GM12878 (cell line): ENCODE measurements around the gene WDR93. TPM values are rescaled to one million over a fixed set of nuclear protein-coding genes. Genes with fewer than 3 reads are reported as not detected.
A peak's percentile ranks its signal among the peaks of the same experiment; 100 is the strongest.

Source experiments
- ATAC-seq: fragments of 200-7000 bp; cut with Tn5 transposase; 3 replicates; pipeline ENCODE4 v1.9.1; 2020; ENCODE audit warnings: mild to moderate bottlenecking, moderate library complexity
- BruUV-seq: library from RNA; stranded (reverse); fragments of 400-500 nt; replicated peaks from 2 replicates; lab custom pipeline; 2021; lab: Mats Ljungman, UMichigan
- CTCF ChIA-PET: fragments of 300-600 bp; sonication (Branson Sonifier 250); formaldehyde crosslinking; extraction: SDS; loops from one replicate; lab custom pipeline; 2021; ENCODE audit warnings: inconsistent platforms; lab: Yijun Ruan, JAX
- POLR2A ChIA-PET: fragments of 350-600 bp; formaldehyde crosslinking; extraction: SDS; loops from one replicate; lab custom pipeline; 2021; ENCODE audit warnings: inconsistent platforms; lab: Charles Lee
- RAD21 ChIA-PET: fragments of 300-600 bp; sonication (Branson Sonifier 250); formaldehyde crosslinking; loops from one replicate; lab custom pipeline; 2023; ENCODE audit warnings: antibody characterized with exemption; ENCODE audit not compliant: unreplicated experiment; lab: Charles Lee
- SMC1A ChIA-PET: fragments of 300-600 bp; sonication (Branson Sonifier 250); formaldehyde crosslinking; loops from one replicate; lab custom pipeline; 2023; ENCODE audit not compliant: unreplicated experiment, uncharacterized antibody; lab: Charles Lee
- DNase-seq: peaks from one replicate; pipeline ENCODE4 v3.0.0-alpha.2; 2011; ENCODE audit warnings: low read depth, low spot score
- FAIRE-seq: peaks from 3 replicates; lab custom pipeline; 2011; peaks lifted over from hg19 to GRCh38; lab: Jason Lieb, UNC
- H2AFZ ChIP-seq: 2 replicates; pipeline ENCODE4 v1.6.0; 2011; ENCODE audit warnings: low read depth, low read length, control low read depth; ENCODE audit not compliant: control insufficient read depth
- H3K27ac ChIP-seq: 2 replicates; pipeline ENCODE4 v1.5.1; 2011; ENCODE audit warnings: control low read depth; ENCODE audit not compliant: control insufficient read depth, insufficient read depth
- H3K27me3 ChIP-seq, 2 experiments: replicated peaks in 1 of 2; 2 replicates each; pipeline versions ENCODE4 v1.6.0 to v1.6.1; 2011; ENCODE audit warnings: low read length in 1 of 2; ENCODE audit not compliant: control insufficient read depth in 2 of 2, insufficient read depth in 2 of 2
- H3K36me3 ChIP-seq, 2 experiments: 2 replicates each; pipeline ENCODE4 v1.5.1; 2011; ENCODE audit warnings: low read length in 1 of 2; ENCODE audit not compliant: control insufficient read depth in 2 of 2, insufficient read depth in 2 of 2
- H3K4me1 ChIP-seq: 2 replicates; pipeline ENCODE4 v1.6.1; 2011; ENCODE audit warnings: mild to moderate bottlenecking, low read length, moderate library complexity, mixed read lengths; ENCODE audit not compliant: control insufficient read depth, insufficient read depth
- H3K4me2 ChIP-seq: 2 replicates; pipeline ENCODE4 v1.6.0; 2011; ENCODE audit warnings: control low read depth; ENCODE audit not compliant: control insufficient read depth, insufficient read depth
- H3K4me3 ChIP-seq: fragments of 200-600 bp; sonication (generic); 2 replicates; pipeline ENCODE4 v1.5.1; 2016
- H3K79me2 ChIP-seq: 2 replicates; pipeline ENCODE4 v1.6.0; 2011; ENCODE audit warnings: low read length; ENCODE audit not compliant: control insufficient read depth, insufficient read depth
- H3K9ac ChIP-seq: 2 replicates; pipeline ENCODE4 v1.8.0; 2011; ENCODE audit warnings: low read length, control low read depth, mixed read lengths; ENCODE audit not compliant: control insufficient read depth, insufficient read depth
- H3K9me3 ChIP-seq: replicated peaks from 3 replicates; pipeline ENCODE4 v1.5.1; 2011; ENCODE audit warnings: mild to moderate bottlenecking, low read length; ENCODE audit not compliant: control insufficient read depth, insufficient read depth
- H4K20me1 ChIP-seq: 2 replicates; pipeline ENCODE4 v1.6.0; 2011; ENCODE audit not compliant: control insufficient read depth, insufficient read depth
- BMI1 ChIP-seq: fragments of 450-650 bp; IDR thresholded peaks from 2 replicates; pipeline ENCODE4 v1.6.1; 2016; ENCODE audit warnings: mild to moderate bottlenecking, moderate library complexity, borderline replicate concordance
- DPF2 ChIP-seq: fragments of 450-650 bp; IDR thresholded peaks from 2 replicates; pipeline ENCODE4 v1.6.1; 2017; ENCODE audit warnings: mild to moderate bottlenecking
- JUNB ChIP-seq: IDR thresholded peaks from 2 replicates; pipeline ENCODE4 v1.6.1; 2016; ENCODE audit warnings: antibody characterized with exemption, mild to moderate bottlenecking
- MEF2B ChIP-seq: fragments of 450-650 bp; IDR thresholded peaks from 2 replicates; pipeline ENCODE4 v1.6.1; 2018; ENCODE audit warnings: mild to moderate bottlenecking, moderate library complexity; ENCODE audit not compliant: partially characterized antibody, poor library complexity, severe bottlenecking
- NFYA ChIP-seq: IDR thresholded peaks from 2 replicates; pipeline ENCODE4 v1.6.1; 2011; ENCODE audit warnings: low read depth, mild to moderate bottlenecking, low read length, improper control_type of control experiment, borderline replicate concordance
- NR2F1 ChIP-seq: fragments of 450-650 bp; conservative IDR thresholded peaks from 2 replicates; pipeline ENCODE4 v1.6.1; 2017; ENCODE audit warnings: mild to moderate bottlenecking
- PAX5 ChIP-seq: IDR thresholded peaks from 2 replicates; pipeline ENCODE4 v1.6.1; 2011; ENCODE audit warnings: low read depth, low read length, borderline replicate concordance
- PML ChIP-seq: IDR thresholded peaks from 2 replicates; pipeline ENCODE4 v1.6.1; 2012; ENCODE audit warnings: low read length, inconsistent platforms
- SIX5 ChIP-seq: IDR thresholded peaks from 2 replicates; pipeline ENCODE4 v1.6.1; 2011; ENCODE audit warnings: mild to moderate bottlenecking, low read depth, low read length, moderate library complexity; ENCODE audit not compliant: severe bottlenecking
- YBX1 ChIP-seq: fragments of 450-650 bp; IDR thresholded peaks from 2 replicates; pipeline ENCODE4 v1.6.1; 2016; ENCODE audit warnings: antibody characterized with exemption
- ZNF622 ChIP-seq: fragments of 450-650 bp; IDR thresholded peaks from 2 replicates; pipeline ENCODE4 v1.6.1; 2017; ENCODE audit warnings: mild to moderate bottlenecking, inconsistent platforms
- WGBS: methylation state at CpG from one replicate; pipeline ENCODE4 v1.1.6; 2016; ENCODE audit warnings: low lambda C conversion rate; ENCODE audit not compliant: insufficient replicate concordance, insufficient coverage; ENCODE audit errors: missing lambda C conversion rate; 5-methylcytosine and 5-hydroxymethylcytosine counted together
- in situ Hi-C: fragments of 300-500 bp; cut with MboI; formaldehyde crosslinking; loops from 9 replicates; pipeline ENCODE4 v1.14.3; 2018; ENCODE audit warnings: mixed read lengths
- intact Hi-C: fragments of 100-400 bp; cut with micrococcal nuclease; formaldehyde crosslinking; loops from one replicate; pipeline ENCODE4 v1.14.2; 2022; ENCODE audit not compliant: unreplicated experiment
- polyA plus RNA-seq, 11 experiments: library from polyadenylated mRNA; depleted of rRNA in 4 of 11; unstranded in 6 of 11; stranded (reverse) in 5 of 11; fragments of >200 nt; fragmentation: Nextera tagmentation in 4 of 11; fragmentation: Illumina TruSeq in 1 of 11; extraction: Ambion mirVana in 4 of 11; extraction: Trizol in 1 of 11; gene quantifications; 1 replicate in 1 of 11; 2 replicates in 10 of 11; pipeline versions ENCODE4 v1.2.1 to v1.2.3, GENCODE V29; 2011 to 2016; ENCODE audit warnings: inconsistent platforms in 2 of 11, missing spikeins in 2 of 11, low read depth in 1 of 11
- total RNA-seq, 4 experiments: library from RNA; depleted of rRNA in 3 of 4; stranded (reverse); fragments of >200 nt in 3 of 4; fragmentation: Illumina TruSeq in 1 of 4; extraction: Trizol in 1 of 4; gene quantifications; 2 replicates each; pipeline versions ENCODE4 v1.2.1 to v1.2.3, GENCODE V29; 2013 to 2021

The WDR93 gene
- total and polyA plus RNA-seq, 10 of the 15 experiments (the other 5 are each of a cell fraction or from before 2014, with no cell fraction given), result not detected

DNA sequence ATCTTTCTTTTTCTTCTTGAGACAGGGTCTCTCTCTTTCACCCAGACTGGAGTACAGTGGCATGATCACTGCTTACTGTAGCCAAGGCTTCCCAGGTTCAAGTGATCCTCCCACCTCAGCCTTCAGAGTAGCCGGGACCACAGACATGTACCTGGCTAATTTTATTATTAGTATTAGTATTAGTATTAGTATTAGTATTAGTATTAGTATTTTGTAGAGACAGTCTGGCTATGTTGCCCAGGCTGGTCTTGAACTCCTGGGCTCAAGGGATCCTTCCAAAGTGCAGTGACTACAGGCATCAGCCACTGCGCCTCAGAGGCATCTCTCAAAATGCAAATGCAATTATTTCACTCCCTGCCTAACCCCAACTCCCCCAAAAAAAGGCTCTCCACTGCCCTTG lies 37.0 kb upstream of the WDR93 start:
- POLR2A ChIA-PET, result no interaction called here
- in situ Hi-C loops, result no loop called here

DNA sequence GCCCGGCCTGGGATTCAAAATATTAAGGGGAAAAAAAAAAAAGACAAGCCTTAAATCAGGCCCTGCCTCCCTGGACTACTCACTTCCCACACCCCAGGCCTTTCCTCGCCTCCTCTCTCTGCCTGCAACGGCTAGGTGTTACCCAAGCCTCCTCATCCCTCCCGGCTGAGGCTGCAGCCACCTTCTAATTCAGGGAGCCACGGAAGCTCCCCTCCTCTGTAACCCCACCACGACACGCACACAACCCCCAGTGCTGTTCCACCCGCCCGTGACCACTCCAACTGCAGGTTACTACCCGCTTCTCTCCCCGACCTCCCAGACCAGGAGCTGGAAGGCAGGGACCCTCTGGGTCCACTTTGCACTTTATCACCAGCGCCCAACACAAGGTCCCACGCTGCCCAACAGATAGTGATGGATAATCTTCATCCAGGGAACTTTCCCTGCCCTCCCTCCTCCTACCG lies 36.3 kb upstream of the WDR93 start:
- peak overlapping the region; percentile 38; the same call in 1 of the 2 replicates for H3K9ac ChIP-seq

More for the DNA sequence above, 37.0 kb upstream of the WDR93 start:
- ChIA-PET CTCF (no interaction called here), RAD21 (no interaction called here), SMC1A (no interaction called here)
- no peak overlapping the region for H3K27ac ChIP-seq
- no peak overlapping the region for H3K4me2 ChIP-seq
- 0% methylated on average over 2 of the region's 2 CpGs for WGBS
- no peak overlapping the region for H3K4me3 ChIP-seq
- intact Hi-C loops, result no loop called here
- no TSS peak for BruUV-seq
- FAIRE-seq (no peak), ATAC-seq (no peak), DNase-seq (no peak)
- H4K20me1 ChIP-seq, result no peaks in the 10 kb centered on the region
- H3K9ac ChIP-seq, result no peak overlapping the region
- peaks cover 0 to 8% of the 10 kb centered on the region in 2 experiments; a peak in 3 of 4 replicates for H3K27me3 ChIP-seq
- no peaks in the 10 kb centered on the region for H3K36me3 ChIP-seq
- no peaks in the 10 kb centered on the region for H3K79me2 ChIP-seq
- no peaks in the 10 kb centered on the region for H3K9me3 ChIP-seq
- no peak for TF ChIP-seq BMI1
- no peak overlapping the region for H2AFZ ChIP-seq
- H3K4me1 ChIP-seq, result no peaks in the 10 kb centered on the region

More for the DNA sequence above, 36.3 kb upstream of the WDR93 start:
- Histone ChIP-seq H3K27ac (no peak overlapping the region), H3K36me3 (no peaks in the 10 kb centered on the region), H3K4me1 (no peaks in the 10 kb centered on the region), H3K79me2 (no peaks in the 10 kb centered on the region), H3K27me3 (peaks cover 0 to 8% of the 10 kb centered on the region in 2 experiments; a peak in 3 of 4 replicates), H3K9me3 (no peaks in the 10 kb centered on the region), H3K4me2 (peak overlapping the region; percentile 68), H2AFZ (no peak overlapping the region; the same call in 1 of the 2 replicates), H4K20me1 (no peaks in the 10 kb centered on the region), H3K4me3 (peak overlapping the region; percentile 32; the same call in 1 of the 2 replicates)
- no peak for ATAC-seq
- in situ Hi-C loops (no loop called here), intact Hi-C loops (no loop called here)
- SMC1A ChIA-PET, result no interaction called here
- FAIRE-seq, result no peak
- CTCF ChIA-PET, result no interaction called here
- no peak for TF ChIP-seq PAX5
- TF ChIP-seq NR2F1, result no peak
- no peak for TF ChIP-seq NFYA
- TF ChIP-seq MEF2B, result no peak
- no peak for TF ChIP-seq BMI1
- TF ChIP-seq DPF2, result no peak
- no peak for TF ChIP-seq PML
- TF ChIP-seq ZNF622, result no peak
- TF ChIP-seq JUNB, result no peak
- TF ChIP-seq YBX1, result no peak
- no peak for TF ChIP-seq SIX5
- POLR2A ChIA-PET, result no interaction called here
- no TSS peak for BruUV-seq
- 40% methylated on average over 13 of the region's 14 CpGs for WGBS
- RAD21 ChIA-PET, result no interaction called here
- DNase-seq, result no peak
